Activated naive CD4-positive, alpha-beta T cell treated with anti-CD3 and anti-CD28 coated beads, Interleukin-2, amount 10 ng/mL, durations not matched to agents 7 days and 5 days (primary cell): Measurements from ENCODE around the gene TEF.
"Not testable (repeated sequence)": the region's sequence is repeated elsewhere in the genome, so short reads cannot be mapped to it uniquely, and the experiment has no call there.

Experiments used
- CTCF ChIA-PET: fragments of 350-600 bp; sonication (Branson Sonifier 250); formaldehyde crosslinking; loops from one replicate; lab custom pipeline; 2021; ENCODE audit warnings: antibody characterized with exemption; lab: Charles Lee
- DNase-seq: peaks from one replicate; pipeline ENCODE4 v3.0.0-alpha.2; 2020
- H3K27ac Mint-ChIP-seq: one replicate; pipeline ENCODE4 v1.8.0; 2021; ENCODE audit warnings: mild to moderate bottlenecking, moderate library complexity, mixed read lengths
- H3K27me3 Mint-ChIP-seq: one replicate; pipeline ENCODE4 v1.8.0; 2021; ENCODE audit warnings: mild to moderate bottlenecking, mixed read lengths
- H3K36me3 Mint-ChIP-seq: one replicate; pipeline ENCODE4 v1.8.0; 2021; ENCODE audit warnings: mixed read lengths
- H3K4me1 Mint-ChIP-seq: one replicate; pipeline ENCODE4 v1.8.0; 2021; ENCODE audit warnings: mixed read lengths
- H3K4me3 Mint-ChIP-seq: one replicate; pipeline ENCODE4 v1.8.0; 2021; ENCODE audit warnings: mild to moderate bottlenecking, moderate library complexity, mixed read lengths
- H3K9me3 Mint-ChIP-seq: one replicate; pipeline ENCODE4 v1.8.0; 2021; ENCODE audit warnings: mixed read lengths

TEF gene

DNA sequence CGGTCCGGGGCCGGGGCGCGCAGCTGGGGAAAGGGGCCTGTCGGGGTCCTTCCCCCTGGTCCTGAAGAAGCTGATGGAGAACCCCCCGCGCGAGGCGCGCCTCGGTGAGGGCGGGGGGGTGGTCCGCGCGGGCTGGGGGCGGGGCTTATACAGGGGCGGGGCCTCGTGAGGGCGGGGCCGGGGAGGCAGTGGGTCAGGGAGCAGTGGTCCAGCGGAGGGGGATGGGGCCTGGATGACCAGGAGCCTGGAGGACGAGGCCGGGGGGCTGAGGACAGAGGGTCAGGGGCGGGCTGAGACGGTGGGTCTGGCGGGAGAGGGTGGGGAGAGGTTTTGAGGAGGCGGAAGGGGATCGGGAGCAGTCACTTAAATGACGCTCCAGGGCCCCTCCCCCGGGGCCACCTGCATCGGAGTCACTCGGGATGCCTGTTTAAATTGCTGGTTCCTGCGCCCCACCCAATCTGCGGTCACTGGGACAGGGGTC lies 396 bp downstream of the TEF start:
- Mint-ChIP-seq H3K36me3 (no peaks in the 10 kb centered on the region), H3K9me3 (no peaks in the 10 kb centered on the region), H3K4me3 (peak overlapping the region; percentile 91), H3K4me1 (peaks cover 24% of the 10 kb centered on the region), H3K27ac (peak overlapping the region; percentile 96), H3K27me3 (peaks cover 14% of the 10 kb centered on the region)
- CTCF ChIA-PET = no interaction called here
- DNase-seq = peak; percentile 79

DNA sequence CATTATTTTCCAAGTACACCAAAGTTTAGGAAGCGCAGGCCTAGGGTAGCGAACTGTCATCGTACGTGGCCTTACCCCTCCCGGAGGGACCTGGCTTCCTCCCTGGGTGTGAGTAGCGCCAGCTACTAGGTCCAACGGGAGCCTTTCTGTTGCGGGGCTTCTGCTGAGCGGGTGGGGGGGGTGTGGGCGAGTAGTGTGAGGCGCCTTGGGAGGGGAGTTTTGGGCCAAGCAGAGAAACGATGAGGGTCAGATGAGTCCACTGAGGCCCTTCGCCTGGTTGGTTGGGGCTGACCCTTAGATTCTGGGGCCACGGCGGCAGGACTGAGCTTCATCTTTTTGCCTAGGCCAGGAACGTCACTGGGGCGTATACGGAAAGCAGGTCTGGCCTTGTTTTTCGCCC lies 868 bp downstream of the TEF start:
- Mint-ChIP-seq H3K4me3 (peak overlapping the region; percentile 91), H3K36me3 (no peaks in the 10 kb centered on the region), H3K27ac (peak overlapping the region; percentile 96), H3K27me3 (peaks cover 14% of the 10 kb centered on the region), H3K9me3 (no peaks in the 10 kb centered on the region), H3K4me1 (peaks cover 24% of the 10 kb centered on the region)
- DNase-seq = no peak
- CTCF ChIA-PET = interaction anchor here (1.1 to 1.3 kb wide), 2 partner anchors 21 to 135 kb away, joined by 3 to 4 read pairs; no protein-coding TSS in a partner anchor

DNA sequence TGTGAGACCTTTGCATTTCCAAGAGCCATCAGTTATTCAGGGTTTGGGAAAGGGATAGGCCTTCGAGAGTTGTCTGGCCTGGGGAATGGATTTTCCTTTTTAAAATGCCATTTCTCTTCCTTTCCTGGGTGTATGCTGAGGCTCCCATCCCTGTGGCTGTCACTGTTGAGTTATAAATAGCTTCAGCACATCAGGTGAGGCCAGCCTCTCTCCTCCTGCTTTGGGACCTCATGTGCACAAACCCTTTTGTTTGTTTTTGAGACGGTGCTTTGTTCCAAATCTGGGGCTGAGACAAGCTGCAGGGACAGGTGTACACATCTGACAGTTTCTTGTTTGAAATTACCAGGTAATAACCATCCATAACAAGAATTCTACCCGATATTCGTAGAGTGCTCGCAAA lies 1.3 kb downstream of the TEF start:
- Mint-ChIP-seq H3K36me3 (no peaks in the 10 kb centered on the region), H3K9me3 (no peaks in the 10 kb centered on the region), H3K27ac (peak overlapping the region; percentile 96), H3K4me3 (peak overlapping the region; percentile 91), H3K4me1 (peaks cover 24% of the 10 kb centered on the region), H3K27me3 (peaks cover 14% of the 10 kb centered on the region)
- DNase-seq = no peak
- CTCF ChIA-PET = interaction anchor here (1.1 to 1.3 kb wide), 2 partner anchors 21 to 135 kb away, joined by 3 to 4 read pairs; no protein-coding TSS in a partner anchor

DNA sequence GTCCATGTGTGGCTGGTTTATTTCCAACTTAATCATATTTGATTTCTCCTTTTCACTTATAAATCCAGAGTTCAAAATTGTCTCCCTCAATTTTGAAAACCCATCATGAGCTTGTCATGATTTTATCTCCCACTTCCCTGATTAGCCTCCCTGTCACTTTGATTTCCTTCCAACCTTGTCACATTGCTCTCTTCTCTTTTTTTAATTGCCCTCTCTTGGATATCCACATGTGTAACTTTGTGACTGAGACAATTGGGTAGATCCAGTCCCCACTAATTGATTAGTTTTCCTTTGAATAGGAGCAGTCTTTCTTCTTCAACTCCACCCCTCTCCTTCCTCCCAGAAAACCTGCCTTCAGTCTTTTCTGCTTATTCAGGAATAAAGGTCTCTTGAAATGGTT lies 2.4 kb downstream of the TEF start:
- Mint-ChIP-seq H3K27ac (no peak overlapping the region), H3K4me3 (peak overlapping the region; percentile 40), H3K4me1 (peaks cover 24% of the 10 kb centered on the region), H3K27me3 (peaks cover 14% of the 10 kb centered on the region), H3K36me3 (no peaks in the 10 kb centered on the region), H3K9me3 (no peaks in the 10 kb centered on the region)
- CTCF ChIA-PET = no interaction called here
- no peak for DNase-seq

DNA sequence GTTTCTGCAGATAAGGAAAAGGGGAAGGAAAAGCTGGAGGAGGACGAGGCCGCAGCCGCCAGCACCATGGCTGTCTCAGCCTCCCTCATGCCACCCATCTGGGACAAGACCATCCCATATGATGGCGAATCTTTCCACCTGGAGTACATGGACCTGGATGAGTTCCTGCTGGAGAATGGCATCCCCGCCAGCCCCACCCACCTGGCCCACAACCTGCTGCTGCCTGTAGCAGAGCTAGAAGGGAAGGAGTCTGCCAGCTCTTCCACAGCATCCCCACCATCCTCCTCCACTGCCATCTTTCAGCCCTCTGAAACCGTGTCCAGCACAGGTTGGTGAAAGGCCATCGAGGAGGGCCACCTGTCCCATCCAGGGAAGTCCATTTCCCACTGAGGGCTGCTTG lies 5.6 kb downstream of the TEF start:
- CTCF ChIA-PET = no interaction called here

DNA sequence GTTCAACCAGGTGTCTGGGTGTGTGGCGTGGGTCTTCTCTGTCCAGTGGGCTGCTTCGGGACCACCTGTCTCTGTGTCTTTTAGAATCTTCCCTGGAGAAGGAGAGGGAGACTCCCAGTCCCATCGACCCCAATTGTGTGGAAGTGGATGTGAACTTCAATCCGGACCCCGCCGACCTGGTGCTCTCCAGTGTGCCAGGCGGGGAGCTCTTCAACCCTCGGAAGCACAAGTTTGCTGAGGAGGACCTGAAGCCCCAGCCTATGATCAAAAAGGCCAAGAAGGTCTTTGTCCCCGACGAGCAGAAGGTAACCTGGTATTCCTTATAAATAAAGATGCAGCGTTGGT lies 12.2 kb downstream of the TEF start:
- no peaks in the 10 kb centered on the region for H3K9me3 Mint-ChIP-seq
- DNase-seq = no peak
- H3K4me3 Mint-ChIP-seq = no peak overlapping the region
- H3K27ac Mint-ChIP-seq = no peak overlapping the region
- no peaks in the 10 kb centered on the region for H3K4me1 Mint-ChIP-seq
- CTCF ChIA-PET = interaction anchor here (0.6 to 1.2 kb wide), 2 partner anchors 9 to 239 kb away, joined by 3 to 6 read pairs; no protein-coding TSS in a partner anchor
- H3K27me3 Mint-ChIP-seq = no peaks in the 10 kb centered on the region
- no peaks in the 10 kb centered on the region for H3K36me3 Mint-ChIP-seq

More for the DNA sequence above, 5.6 kb downstream of the TEF start:
- Mint-ChIP-seq H3K27ac (no peak overlapping the region), H3K9me3 (no peaks in the 10 kb centered on the region), H3K4me3 (no peak overlapping the region), H3K27me3 (peaks cover 4% of the 10 kb centered on the region), H3K4me1 (peaks cover 17% of the 10 kb centered on the region), H3K36me3 (no peaks in the 10 kb centered on the region)
- DNase-seq = no peak

DNA sequence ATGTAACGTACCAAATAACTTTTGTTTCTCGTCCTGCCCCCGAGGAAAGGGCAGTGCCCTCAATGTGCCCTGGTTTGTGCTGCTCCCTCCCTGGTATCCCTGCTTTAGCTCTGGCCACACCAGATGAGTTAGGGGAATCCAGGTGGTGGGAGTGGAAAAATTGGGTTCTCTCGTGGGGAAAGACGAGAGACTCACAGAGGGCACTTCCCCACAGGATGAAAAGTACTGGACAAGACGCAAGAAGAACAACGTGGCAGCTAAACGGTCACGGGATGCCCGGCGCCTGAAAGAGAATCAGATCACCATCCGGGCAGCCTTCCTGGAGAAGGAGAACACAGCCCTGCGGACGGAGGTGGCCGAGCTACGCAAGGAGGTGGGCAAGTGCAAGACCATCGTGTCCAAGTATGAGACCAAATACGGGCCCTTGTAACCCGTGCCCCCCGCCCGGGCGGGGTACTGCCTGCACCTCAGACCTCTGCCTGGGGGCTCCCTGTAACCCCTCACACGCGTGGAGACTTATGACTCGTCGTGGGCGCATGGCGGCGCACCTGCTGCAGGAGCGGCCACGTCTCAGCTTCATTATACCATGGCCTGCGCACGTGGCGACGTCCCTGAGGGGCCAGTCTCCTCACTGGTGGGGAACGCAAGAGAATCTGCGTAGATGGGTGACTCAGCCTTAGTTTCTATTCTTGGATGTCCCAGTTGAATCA lies 13.9 kb downstream of the TEF start:
- CTCF ChIA-PET = no interaction called here
- Mint-ChIP-seq H3K9me3 (no peaks in the 10 kb centered on the region), H3K36me3 (no peaks in the 10 kb centered on the region), H3K4me3 (no peak overlapping the region), H3K27ac (no peak overlapping the region), H3K4me1 (no peaks in the 10 kb centered on the region), H3K27me3 (no peaks in the 10 kb centered on the region)
- DNase-seq = no peak

DNA sequence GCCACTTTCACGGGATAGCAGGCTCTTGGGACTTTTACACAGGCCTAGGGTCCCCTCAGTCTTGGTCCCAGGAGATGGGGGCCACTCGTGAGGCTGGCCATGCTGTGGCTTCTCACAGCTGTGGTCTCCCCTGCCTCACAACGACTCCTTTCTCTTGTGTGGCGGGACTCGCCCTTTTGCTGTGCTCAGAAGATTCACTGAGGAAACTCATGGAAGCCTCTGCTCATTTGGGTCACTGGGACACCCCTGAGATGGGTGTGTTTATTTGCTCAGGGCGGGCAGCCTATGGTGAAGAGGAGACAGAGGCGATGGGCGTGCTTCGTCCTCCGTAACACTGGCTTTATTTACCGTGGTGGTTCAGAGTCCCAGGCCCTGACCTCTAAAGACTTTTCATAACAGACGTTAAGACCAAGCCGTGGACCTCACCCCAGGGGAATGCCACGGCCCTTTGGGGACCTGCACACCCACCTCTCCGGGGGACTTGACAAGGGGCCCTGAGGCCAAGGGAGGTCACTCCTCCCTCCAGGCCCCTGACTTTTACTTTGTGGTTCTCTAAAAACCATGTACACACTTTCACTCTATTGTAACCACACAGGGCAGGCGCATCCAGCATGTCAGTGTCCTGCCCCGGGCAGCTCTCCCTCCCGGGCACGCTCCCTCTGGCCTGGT lies 15.5 kb downstream of the TEF start:
- Mint-ChIP-seq H3K4me3 (no peak overlapping the region), H3K9me3 (no peaks in the 10 kb centered on the region), H3K4me1 (no peaks in the 10 kb centered on the region), H3K27ac (no peak overlapping the region), H3K27me3 (no peaks in the 10 kb centered on the region), H3K36me3 (no peaks in the 10 kb centered on the region)
- CTCF ChIA-PET = interaction anchor here (1.1 kb wide), 1 partner anchor 136 kb away, joined by 3 read pairs; no protein-coding TSS in a partner anchor
- DNase-seq = no peak

DNA sequence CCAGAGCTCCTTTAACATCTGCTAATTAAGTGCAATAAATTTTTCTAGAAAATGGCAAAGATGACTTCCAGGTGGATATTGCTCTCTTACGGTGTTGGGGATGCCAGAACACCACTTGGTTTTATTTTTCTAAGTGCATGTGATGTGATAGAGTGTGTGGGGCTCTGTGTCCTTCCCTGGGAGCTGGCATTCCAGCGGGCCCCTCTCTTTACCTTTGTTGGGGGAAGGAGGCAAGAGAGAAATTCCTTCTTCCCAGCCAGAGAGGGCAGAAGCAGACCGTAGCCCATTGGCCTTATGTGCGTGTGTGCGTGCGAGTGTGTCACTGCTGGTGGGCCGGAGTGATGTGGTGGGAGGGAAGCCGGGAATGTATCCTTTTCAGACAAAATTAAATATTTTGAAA lies 17.2 kb downstream of the TEF start:
- CTCF ChIA-PET = interaction anchor here (7.4 kb wide), 1 partner anchor 117 kb away, joined by 87 read pairs; no protein-coding TSS in a partner anchor
- Mint-ChIP-seq H3K4me1 (peaks cover 4% of the 10 kb centered on the region), H3K36me3 (no peaks in the 10 kb centered on the region), H3K27me3 (peaks cover 4% of the 10 kb centered on the region), H3K4me3 (no peak overlapping the region), H3K27ac (no peak overlapping the region), H3K9me3 (no peaks in the 10 kb centered on the region)
- no peak for DNase-seq

DNA sequence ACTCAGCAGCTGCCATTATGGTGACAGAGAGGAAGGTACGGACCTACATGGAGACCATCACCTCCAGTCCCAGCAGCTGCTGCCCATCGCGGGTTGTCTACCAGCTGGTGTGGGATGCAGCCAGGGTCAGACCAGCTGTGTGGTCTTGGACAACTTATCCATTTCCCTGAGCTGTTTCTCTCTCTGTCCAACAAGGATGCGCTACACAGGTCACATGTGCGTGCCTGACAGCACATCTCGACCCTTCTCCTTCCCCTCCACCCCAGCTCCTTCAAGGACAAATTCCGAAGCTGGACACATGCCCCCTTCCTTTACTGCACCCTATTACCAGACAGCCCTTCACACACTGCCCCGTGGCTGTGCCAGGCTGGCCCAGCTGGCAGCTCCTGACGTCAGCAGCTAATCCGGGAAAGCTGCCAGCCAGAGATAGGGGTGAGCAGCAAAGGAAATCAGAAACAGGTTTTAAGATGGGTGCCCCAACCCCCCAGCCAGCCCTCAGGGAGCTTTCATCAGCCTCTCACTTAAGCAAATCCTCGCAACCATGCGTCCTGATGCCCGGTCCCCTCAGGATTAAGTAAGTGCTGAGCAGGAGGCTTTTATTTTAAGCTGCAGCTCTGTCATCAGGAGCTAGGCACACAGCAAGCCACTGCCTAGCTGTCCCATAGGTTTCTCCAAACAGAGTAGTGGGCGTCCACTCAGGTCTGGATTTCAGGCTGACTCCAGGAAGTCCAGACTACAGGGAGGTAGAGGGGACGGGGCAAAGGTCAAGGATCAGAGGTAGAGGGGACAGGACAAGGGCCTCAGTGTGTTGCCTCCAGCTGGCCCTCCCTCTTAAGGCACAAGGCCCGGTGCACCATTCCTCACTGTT lies 20.3 kb downstream of the TEF start:
- Mint-ChIP-seq H3K27ac (no peak overlapping the region), H3K36me3 (no peaks in the 10 kb centered on the region), H3K9me3 (no peaks in the 10 kb centered on the region), H3K4me3 (no peak overlapping the region), H3K4me1 (peaks cover 7% of the 10 kb centered on the region), H3K27me3 (peaks cover 4% of the 10 kb centered on the region)
- CTCF ChIA-PET = interaction anchor here (1.0 to 7.4 kb wide), 11 partner anchors 7 to 189 kb away, joined by 3 to 101 read pairs (median 5); no protein-coding TSS in a partner anchor
- no peak for DNase-seq

DNA sequence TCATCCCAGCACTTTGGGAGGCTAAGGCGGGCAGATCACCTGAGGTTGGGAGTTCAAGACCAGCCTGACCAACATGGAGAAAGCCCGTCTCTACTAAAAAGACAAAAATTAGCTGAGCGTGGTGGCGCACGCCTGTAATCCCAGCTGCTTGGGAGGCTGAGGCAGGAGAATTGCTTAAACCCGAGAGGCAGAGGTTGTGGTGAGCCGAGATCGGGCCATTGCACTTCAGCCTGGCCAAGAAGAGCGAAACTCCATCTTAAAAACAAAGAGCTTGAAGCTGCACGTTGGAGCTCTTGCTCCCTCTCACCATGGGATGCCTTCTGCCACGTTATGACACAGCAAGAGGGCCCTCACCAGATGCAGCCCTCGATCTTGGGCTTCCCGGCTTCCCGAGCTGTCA lies 21.1 kb downstream of the TEF start:
- not testable (repeated sequence) for H3K36me3 Mint-ChIP-seq, H3K4me1 Mint-ChIP-seq, H3K9me3 Mint-ChIP-seq, H3K27ac Mint-ChIP-seq, H3K27me3 Mint-ChIP-seq, DNase-seq, H3K4me3 Mint-ChIP-seq
- CTCF ChIA-PET = interaction anchor here (1.0 to 7.4 kb wide), 16 partner anchors 8 to 480 kb away, joined by 3 to 101 read pairs (median 5); no protein-coding TSS in a partner anchor

DNA sequence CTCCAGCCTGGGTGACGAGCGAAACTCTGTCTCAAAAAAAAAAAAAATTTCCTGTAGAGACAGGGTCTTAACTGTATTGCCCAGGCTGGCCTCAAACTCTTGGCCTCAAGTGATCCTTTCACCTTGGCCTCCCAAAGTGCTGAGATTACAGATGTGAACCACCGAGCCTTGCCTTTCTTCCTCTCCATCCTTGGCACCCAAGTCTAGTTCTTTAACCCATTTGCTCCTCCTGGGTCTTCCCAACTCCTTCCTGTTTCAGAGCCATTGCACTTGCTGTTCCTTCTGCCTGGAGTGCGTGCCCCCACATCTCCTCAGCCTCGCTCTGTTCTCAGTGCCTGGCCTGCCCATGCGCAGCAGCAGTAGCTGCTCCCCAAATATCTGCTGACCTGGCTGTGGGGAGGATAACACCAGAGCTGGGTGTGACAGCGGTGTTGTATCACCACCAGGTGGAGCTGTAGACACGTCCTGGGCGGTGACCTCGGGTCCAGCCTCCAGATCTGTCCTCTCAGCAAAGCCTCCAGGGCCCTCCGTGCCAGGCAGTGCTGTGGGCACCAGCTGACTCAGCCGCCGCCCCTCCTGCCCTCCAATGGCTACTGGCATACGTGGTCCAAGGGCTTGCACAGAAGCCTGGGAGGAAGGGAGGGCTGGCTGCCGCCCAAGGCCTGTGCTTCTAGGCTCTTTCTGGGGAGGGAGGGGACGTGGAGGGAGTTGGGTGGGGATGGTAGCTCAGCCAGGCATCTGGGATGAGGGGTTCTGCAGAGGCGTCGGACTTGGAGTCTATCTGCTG lies 22.0 kb downstream of the TEF start:
- Mint-ChIP-seq H3K27ac (no peak overlapping the region), H3K36me3 (no peaks in the 10 kb centered on the region), H3K27me3 (peaks cover 4% of the 10 kb centered on the region), H3K9me3 (no peaks in the 10 kb centered on the region), H3K4me1 (peaks cover 7% of the 10 kb centered on the region), H3K4me3 (no peak overlapping the region)
- CTCF ChIA-PET = interaction anchor here (0.5 to 7.4 kb wide), 25 partner anchors 9 to 486 kb away, joined by 3 to 101 read pairs (median 4); partner anchors contain the start of gene TOB2
- DNase-seq = peak; percentile 91

DNA sequence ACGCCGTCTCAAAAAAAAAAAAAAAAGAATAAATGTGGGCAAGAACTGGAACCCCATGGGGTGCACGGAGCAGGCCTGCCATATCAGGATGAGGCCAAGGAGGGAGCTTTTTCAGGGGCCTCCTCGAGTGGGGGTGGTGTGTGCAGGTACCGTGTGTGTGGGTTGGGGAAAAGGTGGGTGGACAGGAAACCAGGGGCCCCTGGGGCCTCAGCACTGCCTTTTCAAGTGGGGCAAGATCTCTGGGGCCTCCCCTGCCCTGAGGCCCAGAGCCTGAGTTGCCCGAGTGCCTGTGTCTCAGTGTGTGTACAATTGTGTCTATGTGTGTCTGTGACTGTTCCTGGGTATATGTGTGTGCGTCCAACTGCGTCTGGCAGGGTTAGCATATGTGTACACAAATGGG lies 23.8 kb downstream of the TEF start:
- no peak for DNase-seq
- H3K9me3 Mint-ChIP-seq = no peaks in the 10 kb centered on the region
- H3K27ac Mint-ChIP-seq = no peak overlapping the region
- peaks cover 10% of the 10 kb centered on the region for H3K4me1 Mint-ChIP-seq
- H3K27me3 Mint-ChIP-seq = peaks cover 4% of the 10 kb centered on the region
- CTCF ChIA-PET = interaction anchor here (1.5 to 7.4 kb wide), 3 partner anchors 24 to 120 kb away, joined by 3 to 101 read pairs (median 87); partner anchors contain the start of gene TEF
- no peaks in the 10 kb centered on the region for H3K36me3 Mint-ChIP-seq
- H3K4me3 Mint-ChIP-seq = no peak overlapping the region
